Suprapubic skin (tissue), 4 donors: ENCODE data around the gene SMS. TPM values are rescaled to one million over a fixed set of nuclear protein-coding genes. Genes with fewer than 3 reads are reported as not detected.

Experiments
- DNase-seq, 2 donors: peaks; one replicate each; pipeline ENCODE4 v3.0.0-alpha.2; 2019; ENCODE audit warnings: low spot score in 2 of 2
- H3K27ac ChIP-seq: fragments of 200-600 bp; sonication (generic); one replicate; pipeline ENCODE4 v1.5.1; 2019
- H3K27me3 ChIP-seq: fragments of 200-600 bp; sonication (generic); one replicate; pipeline ENCODE4 v1.5.1; 2019
- H3K36me3 ChIP-seq: fragments of 200-600 bp; sonication (generic); one replicate; pipeline ENCODE4 v1.5.1; 2019
- H3K4me1 ChIP-seq: fragments of 200-600 bp; sonication (generic); one replicate; pipeline ENCODE4 v1.5.1; 2019
- H3K4me3 ChIP-seq: fragments of 200-600 bp; sonication (generic); one replicate; pipeline ENCODE4 v1.5.1; 2019; ENCODE audit warnings: mild to moderate bottlenecking
- H3K9me3 ChIP-seq: fragments of 200-600 bp; sonication (generic); one replicate; pipeline ENCODE4 v1.5.1; 2019
- EP300 ChIP-seq: sonication (generic); formaldehyde crosslinking; IDR thresholded peaks from one replicate; pipeline ENCODE4 v1.6.1; 2017; ENCODE audit warnings: antibody characterized with exemption
- POLR2A ChIP-seq, 2 donors: fragments of 450-650 bp; IDR thresholded peaks; one replicate each; pipeline ENCODE4 v1.6.1; 2017; ENCODE audit warnings: antibody characterized with exemption in 2 of 2, mild to moderate bottlenecking in 2 of 2, moderate library complexity in 2 of 2
- POLR2AphosphoS5 ChIP-seq, 3 donors: sonication (generic); formaldehyde crosslinking; IDR thresholded peaks; one replicate each; pipeline ENCODE4 v1.6.1; 2017; ENCODE audit warnings: antibody characterized with exemption in 3 of 3
- WGBS: methylation state at CpG from one replicate; pipeline ENCODE4 v1.1.5; 2018; 5-methylcytosine and 5-hydroxymethylcytosine counted together
- total RNA-seq, 4 donors: library from RNA; depleted of rRNA; stranded (reverse); fragments of >200 nt; gene quantifications; one replicate each; pipeline ENCODE4 v1.1.0, GENCODE V29; 2016
- TF ChIP-seq, protein P1 (sequence below), 2 donors: fragments of 200-600 bp in 1 of 2; fragments of 450-650 bp in 1 of 2; sonication (generic) in 1 of 2; IDR thresholded peaks; one replicate each; pipeline ENCODE4 v1.5.1; 2016 to 2019; ENCODE audit warnings: antibody characterized with exemption in 2 of 2, mild to moderate bottlenecking in 1 of 2, moderate library complexity in 1 of 2

SMS gene
- total RNA-seq, 4 donors from 2014 or later = 19.0 to 27.3 (median 26.3) TPM

DNA sequence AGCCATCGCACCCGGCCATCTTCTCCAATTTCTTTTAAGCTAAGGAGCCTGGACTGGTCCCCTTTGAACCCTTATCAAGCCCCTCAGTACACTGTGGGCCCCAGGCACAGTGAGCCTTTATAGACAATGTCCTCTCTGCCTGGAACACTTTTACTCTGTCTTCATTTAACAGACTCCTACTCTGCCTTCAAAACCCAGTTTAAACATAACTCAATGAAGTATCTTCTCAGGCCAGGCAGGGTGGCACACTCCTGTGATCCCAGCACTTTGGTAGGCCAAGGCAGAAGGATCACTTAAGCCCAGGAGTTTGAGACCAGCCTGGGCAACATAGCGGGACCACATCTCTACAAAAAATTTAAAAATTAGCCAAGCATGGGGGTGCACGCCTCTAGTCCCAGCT lies 27.5 kb upstream of the SMS start:
- H3K9me3 ChIP-seq = no peaks in the 10 kb centered on the region
- H3K36me3 ChIP-seq = no peaks in the 10 kb centered on the region
- WGBS = 94% methylated on average over 4 of the region's 4 CpGs
- DNase-seq = no peak
- no peak overlapping the region for H3K27ac ChIP-seq
- no peaks in the 10 kb centered on the region for H3K27me3 ChIP-seq
- no peak for TF ChIP-seq EP300
- TF ChIP-seq POLR2AphosphoS5 (IDR thresholded peaks at IDR 0.05) = no peak
- TF ChIP-seq POLR2A (IDR thresholded peaks at IDR 0.05) = no peak
- TF ChIP-seq, protein P1, sequence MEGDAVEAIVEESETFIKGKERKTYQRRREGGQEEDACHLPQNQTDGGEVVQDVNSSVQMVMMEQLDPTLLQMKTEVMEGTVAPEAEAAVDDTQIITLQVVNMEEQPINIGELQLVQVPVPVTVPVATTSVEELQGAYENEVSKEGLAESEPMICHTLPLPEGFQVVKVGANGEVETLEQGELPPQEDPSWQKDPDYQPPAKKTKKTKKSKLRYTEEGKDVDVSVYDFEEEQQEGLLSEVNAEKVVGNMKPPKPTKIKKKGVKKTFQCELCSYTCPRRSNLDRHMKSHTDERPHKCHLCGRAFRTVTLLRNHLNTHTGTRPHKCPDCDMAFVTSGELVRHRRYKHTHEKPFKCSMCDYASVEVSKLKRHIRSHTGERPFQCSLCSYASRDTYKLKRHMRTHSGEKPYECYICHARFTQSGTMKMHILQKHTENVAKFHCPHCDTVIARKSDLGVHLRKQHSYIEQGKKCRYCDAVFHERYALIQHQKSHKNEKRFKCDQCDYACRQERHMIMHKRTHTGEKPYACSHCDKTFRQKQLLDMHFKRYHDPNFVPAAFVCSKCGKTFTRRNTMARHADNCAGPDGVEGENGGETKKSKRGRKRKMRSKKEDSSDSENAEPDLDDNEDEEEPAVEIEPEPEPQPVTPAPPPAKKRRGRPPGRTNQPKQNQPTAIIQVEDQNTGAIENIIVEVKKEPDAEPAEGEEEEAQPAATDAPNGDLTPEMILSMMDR (IDR thresholded peaks at IDR 0.05) = no peak
- no peaks in the 10 kb centered on the region for H3K4me1 ChIP-seq
- H3K4me3 ChIP-seq = no peak overlapping the region

GRCh38 chrX:21926116-21926515 lies 14.4 kb upstream of the SMS start:
- Histone ChIP-seq H3K36me3 (no peaks in the 10 kb centered on the region), H3K4me1 (no peaks in the 10 kb centered on the region), H3K27me3 (no peaks in the 10 kb centered on the region), H3K27ac (peak overlapping the region; percentile 41), H3K4me3 (no peak overlapping the region), H3K9me3 (no peaks in the 10 kb centered on the region)
- WGBS = 58% methylated on average over 3 of the region's 3 CpGs
- TF ChIP-seq POLR2AphosphoS5 (IDR thresholded peaks at IDR 0.05) (no peak), EP300 (no peak), POLR2A (IDR thresholded peaks at IDR 0.05) (no peak)
- TF ChIP-seq, protein P1 (IDR thresholded peaks at IDR 0.05) = no peak
- DNase-seq = no peak

DNA sequence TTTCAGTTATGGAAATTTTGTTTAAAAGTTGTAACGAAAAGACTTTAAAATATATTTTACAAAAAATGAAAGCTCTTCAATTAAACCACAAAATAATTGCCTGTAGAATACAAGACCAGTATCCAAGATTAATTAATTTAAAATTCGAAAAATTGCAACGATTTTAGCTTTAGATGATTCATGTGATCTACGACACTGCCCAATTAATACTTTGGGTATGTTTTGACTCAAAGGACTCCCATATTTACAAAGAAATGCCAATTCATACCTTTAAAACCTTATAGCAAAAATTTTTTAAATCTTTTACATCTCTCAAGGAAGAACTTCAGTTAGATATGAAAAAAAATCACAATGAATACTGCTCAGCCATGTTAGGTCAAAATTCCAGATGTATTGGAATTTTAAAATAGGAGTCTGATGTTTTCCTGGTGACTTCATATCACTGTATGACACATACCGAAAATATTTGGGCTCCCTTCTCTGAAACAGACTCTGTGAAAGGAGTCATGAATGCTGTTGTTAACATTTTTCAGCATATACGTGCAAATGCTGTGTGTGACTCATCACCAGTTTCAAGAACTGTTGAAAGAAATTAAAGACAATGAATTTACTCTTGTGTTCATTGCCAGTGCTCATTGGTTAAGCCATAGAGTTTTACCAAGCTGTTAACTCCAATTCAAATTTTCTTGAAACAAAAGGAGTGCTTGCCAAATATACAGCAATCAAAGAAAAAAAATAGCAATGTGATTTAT lies 13.8 kb upstream of the SMS start:
- Histone ChIP-seq H3K4me3 (no peak overlapping the region), H3K4me1 (no peaks in the 10 kb centered on the region), H3K27ac (peak overlapping the region; percentile 41), H3K27me3 (no peaks in the 10 kb centered on the region), H3K9me3 (no peaks in the 10 kb centered on the region), H3K36me3 (no peaks in the 10 kb centered on the region)
- DNase-seq = no peak
- TF ChIP-seq, protein P1 (IDR thresholded peaks at IDR 0.05) = no peak
- TF ChIP-seq POLR2A (IDR thresholded peaks at IDR 0.05) (no peak), EP300 (no peak), POLR2AphosphoS5 (IDR thresholded peaks at IDR 0.05) (no peak)
- WGBS = 38% methylated on average over 6 of the region's 6 CpGs

DNA sequence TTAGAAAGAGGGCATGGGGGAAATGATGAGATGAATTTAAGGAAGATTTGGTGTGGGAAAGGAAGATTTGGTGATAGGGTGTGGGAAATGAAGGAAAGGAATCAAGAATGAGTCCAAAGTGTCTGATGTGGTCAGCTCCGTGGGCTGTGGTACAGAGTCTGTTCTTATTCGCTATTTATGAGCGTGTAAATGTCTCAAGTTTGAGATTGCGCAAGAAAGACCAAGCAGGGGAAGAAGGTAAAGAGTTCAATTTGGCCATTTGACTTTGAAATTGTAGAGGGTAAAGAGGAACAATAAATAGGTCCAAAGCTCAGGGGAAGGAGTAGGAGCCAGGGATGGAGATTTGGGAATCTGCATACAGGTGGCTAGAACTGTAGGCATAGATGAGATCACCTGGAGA lies 11.3 kb upstream of the SMS start:
- no peak overlapping the region for H3K27ac ChIP-seq
- TF ChIP-seq POLR2A (IDR thresholded peaks at IDR 0.05) (no peak), EP300 (no peak)
- TF ChIP-seq, protein P1 (IDR thresholded peaks at IDR 0.05) = no peak
- no peak for DNase-seq
- no peaks in the 10 kb centered on the region for H3K9me3 ChIP-seq
- H3K4me1 ChIP-seq = no peaks in the 10 kb centered on the region
- H3K27me3 ChIP-seq = no peaks in the 10 kb centered on the region
- WGBS = 89% methylated on average over 4 of the region's 4 CpGs
- H3K36me3 ChIP-seq = no peaks in the 10 kb centered on the region
- H3K4me3 ChIP-seq = no peak overlapping the region

DNA sequence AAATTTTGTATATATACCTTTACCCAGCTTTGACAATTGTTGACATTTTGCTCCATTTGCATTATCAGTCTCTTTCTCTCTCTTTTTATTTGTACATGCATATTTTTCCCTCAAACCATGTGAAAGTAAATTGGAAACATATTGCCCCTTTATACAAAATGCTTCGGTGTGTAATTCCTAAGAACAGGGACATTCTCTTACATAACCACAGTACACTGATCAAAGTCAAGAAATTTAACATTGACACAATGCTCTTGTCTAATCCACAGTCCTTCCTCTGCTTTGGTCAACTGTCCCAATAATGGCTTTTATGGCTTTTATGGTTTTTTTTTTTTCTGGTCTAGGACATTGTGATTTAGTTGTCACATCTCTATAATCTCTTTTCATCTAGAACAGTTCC lies 9.5 kb upstream of the SMS start:
- H3K27me3 ChIP-seq = no peaks in the 10 kb centered on the region
- H3K4me3 ChIP-seq = no peak overlapping the region
- no peaks in the 10 kb centered on the region for H3K36me3 ChIP-seq
- WGBS = 62% methylated on average over 1 of the region's 1 CpG
- TF ChIP-seq POLR2A (IDR thresholded peaks at IDR 0.05) (no peak), POLR2AphosphoS5 (IDR thresholded peaks at IDR 0.05) (no peak), EP300 (no peak)
- TF ChIP-seq, protein P1 (IDR thresholded peaks at IDR 0.05) = no peak
- no peak overlapping the region for H3K27ac ChIP-seq
- no peak for DNase-seq
- no peaks in the 10 kb centered on the region for H3K9me3 ChIP-seq
- no peaks in the 10 kb centered on the region for H3K4me1 ChIP-seq
